ENCODE measurements around the gene DOCK9.
A peak's percentile ranks its signal among the peaks of the same experiment; 100 is the strongest.

Gene DOCK9

DNA sequence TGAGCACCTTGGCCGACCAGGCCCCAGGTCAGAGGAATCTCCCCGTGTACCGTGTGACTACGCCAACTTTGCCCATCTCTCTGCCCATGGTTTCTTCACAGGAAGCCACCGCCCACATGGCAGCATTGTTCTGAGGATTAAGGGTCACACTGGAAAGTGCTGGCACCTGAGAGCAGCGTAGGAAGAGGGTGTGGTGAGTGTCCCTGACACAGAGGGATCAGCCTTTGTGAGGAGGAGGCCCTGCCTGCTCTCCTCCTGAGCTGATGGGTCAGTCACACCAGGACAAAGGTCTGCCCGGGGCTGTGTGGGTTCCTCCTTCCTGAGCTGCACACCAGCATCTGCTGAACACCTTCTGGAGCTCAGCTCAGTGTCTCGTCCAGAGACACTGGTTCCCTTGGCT, 193.2 kb downstream of the DOCK9 start:
- DNase-seq = no peak

DNA sequence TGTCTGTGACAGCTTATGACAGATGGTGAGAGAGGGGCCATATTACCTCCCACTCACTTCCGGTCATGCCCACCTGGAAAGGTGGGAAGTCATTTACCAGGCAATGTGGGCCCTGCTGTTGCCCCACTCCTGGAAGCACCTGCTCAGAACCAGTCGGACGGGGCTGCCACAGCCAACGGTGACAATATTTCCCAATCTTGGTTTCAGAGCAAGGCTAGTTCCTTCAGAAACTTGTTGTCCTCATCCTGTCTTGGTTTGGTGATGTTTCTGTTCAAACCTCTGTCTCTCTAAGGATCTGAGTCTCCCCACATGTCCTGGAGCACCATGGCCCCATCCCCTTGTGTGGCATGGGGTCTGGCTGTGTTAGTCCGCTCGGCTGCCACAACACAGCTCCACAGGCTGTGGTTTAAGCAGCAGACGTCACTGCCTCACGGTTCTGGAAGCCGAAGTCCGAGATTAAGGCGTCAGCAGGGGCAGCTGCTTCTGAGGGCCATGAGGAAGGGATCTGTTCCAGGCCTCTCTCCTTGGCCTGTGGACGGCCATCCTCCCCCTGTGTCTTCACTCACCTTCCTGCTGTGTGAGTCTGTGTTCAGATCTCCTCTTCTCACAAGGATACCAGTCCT, 193.9 kb downstream of the DOCK9 start:
- DNase-seq = no peak

DNA sequence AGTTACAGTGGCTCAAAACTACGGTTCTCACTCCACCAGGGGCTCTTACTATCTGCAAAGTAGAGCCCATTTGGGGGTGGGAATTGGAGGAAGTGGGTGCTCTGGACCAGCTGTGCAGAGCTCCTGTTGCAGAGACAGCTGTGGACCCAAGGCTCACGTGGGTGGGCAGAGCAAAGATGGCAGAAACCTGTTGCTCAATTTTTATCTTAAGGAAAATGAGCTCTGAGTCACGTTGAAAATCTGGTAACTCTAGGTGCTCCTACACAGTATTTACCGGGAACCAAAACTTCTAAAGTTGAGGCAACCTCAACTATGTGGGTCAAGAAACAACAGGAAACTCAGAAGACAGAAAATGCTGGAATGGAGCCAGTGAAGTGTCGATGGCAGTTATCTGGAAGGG, 195.2 kb downstream of the DOCK9 start:
- no peak for DNase-seq

DNA sequence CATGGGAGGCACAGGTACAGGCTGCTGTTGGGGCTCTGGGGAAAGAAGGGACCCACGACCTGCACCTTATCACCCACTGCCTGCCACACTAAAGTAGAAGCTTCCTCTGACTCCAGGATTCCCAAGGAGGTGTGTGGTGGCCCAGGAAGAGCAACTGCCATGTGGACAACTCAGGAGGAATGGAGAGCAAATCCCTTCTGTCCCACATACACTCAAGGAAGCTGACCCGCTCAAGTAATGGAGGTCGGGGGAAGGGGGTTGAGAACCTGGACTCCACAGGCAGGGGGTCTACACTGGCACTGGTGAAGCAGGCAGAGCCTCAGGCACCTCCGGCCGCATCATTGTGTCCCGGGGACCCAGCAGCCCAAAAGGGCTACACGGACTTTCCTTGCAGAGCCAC, 196.0 kb downstream of the DOCK9 start:
- no peak for DNase-seq

DNA sequence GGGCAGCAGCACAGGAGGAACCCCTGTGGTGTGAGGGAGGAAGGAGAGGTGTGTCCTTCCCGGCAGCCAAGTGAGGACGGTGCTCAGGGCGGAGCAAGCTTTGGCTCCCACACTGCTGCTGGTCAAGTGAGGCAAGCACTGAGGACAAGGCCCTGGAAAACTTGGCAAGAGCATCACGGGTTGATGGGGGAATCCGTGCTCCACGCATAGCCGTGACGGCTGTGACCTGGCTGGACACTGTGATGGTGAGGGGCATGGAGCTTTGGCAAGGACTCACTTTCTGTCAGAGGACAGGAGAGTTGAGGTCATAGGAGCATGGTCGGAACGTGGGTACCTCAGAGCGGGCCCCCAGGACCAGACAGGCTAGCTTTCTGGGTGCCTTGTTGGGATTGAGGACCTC, 196.4 kb downstream of the DOCK9 start:
- no peak for DNase-seq

DNA sequence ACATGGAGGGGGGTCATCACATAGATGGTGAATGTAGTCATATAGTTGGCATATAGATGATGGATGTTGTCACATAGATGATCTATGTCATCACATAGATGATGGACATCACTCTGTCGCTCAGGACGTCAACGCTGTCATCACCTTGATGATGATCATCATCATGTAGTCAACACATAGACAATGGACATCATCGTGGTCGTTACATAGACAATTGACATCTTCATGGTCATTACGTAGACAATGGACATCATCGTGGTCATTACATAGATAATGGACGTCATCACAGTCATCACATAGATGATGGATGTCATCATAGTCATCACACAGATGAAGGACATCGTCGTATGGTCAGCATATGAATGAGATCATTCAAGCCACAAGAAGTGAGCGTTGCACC, 196.8 kb downstream of the DOCK9 start:
- no peak for DNase-seq

DNA sequence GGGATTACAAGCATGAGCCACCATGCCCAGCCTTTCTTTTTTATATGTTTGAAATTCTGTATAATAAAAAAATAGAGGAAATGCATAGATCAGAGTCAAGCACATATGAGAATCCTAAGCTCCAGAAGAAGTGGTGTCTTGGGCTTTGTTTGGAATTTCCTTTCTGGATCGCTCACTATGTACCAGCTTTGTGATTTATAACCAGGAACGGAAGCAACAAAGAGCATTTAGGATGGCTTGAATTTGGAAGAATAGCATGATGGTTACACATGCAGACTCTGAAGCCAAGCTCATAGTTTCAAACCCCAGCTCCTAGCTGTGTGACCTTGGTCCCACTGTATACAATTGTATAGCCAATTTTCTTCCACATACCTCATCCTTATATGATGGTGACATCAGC, 197.4 kb downstream of the DOCK9 start:
- DNase-seq = no peak

DNA sequence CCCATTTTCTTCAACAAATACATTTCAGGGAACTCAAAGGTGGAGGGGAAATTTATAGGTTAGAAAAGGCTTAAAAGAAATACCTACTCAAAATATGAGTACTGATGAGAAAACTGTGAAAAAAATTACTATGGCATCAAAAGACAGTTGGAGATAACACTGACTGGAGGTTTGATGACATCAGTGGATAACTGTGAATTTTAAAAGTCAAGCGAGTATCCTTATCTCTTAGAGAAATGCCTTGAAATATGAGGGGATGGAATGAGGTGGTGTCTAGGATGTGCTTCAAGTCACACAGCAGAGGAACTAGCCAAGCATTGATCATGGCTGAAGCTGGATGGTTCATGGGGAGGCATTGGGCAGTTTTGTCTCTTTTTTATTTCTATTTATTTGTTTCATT, 198.2 kb downstream of the DOCK9 start:
- no peak for DNase-seq

DNA sequence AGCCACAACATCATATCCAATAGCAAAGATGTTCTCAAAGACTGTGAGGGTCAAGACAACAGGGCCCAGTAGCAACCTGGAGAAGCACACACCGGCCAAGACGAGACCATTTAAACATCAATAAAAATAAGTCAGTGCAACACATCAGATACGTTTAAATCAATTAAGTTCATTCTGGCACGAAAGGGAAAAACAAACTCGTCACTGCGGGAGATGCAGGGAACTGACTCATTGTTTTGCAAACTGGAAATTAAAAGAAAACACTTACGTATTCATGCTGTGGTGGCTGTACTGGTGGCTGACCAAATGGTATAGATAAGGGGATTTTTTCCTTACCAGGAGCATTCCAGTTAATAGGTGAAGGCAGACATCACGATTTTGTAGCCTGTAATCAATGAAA, 199.1 kb downstream of the DOCK9 start:
- DNase-seq = no peak

DNA sequence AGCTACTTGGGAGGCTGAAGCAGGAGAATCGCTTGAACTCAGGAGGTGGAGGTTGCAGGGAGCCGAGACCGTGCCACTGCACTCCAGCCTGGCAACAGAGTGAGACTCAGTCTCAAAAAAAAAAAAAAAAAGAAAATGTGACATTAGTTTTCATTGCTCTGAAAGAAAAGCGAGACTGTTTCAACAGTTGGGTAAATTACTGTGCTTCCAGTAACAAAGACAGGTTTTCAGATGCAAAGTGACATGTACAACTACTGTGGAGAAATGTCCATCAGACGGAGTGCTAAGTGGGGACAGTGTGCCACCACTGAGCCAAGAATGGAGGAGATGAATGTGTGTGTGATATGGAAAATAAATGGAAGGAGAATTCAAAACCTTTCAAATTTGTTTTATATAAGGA, 201.2 kb downstream of the DOCK9 start:
- no peak for DNase-seq

DNA sequence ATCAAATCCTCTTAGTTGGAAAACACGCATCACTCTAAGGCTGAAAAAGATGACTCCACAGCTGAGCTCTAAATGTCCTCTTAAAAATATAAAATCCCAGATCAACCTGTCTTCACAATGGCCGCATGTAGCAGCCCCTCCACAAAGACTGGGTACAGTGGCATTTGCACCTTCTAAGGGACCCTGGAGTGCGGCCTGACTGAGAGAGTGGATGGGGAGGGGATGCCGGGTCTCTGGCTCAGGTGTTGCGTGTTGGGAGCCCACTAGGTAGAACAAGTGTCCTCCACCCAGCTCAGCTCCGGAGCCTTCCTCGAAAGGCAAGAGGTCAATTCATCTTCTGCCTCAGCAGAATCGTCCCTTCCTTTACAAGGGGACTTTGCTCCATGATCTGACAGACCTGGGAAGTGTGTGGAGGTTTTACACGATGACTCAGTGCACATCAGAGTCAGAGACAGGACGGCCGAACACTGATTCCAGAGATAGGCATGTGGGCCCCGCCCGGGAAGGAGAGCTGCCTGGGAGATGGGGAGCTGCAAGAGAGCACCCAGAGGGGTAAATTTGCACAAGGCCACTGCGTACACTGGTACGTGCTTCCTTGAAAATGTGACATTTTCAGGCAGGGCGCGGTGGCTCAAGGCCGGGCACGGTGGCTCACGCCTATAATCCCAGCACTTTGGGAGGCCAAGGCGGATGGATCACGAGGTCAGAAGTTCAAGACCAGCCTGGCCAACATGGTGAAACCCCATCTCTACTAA, 201.8 kb downstream of the DOCK9 start:
- DNase-seq = no peak

DNA sequence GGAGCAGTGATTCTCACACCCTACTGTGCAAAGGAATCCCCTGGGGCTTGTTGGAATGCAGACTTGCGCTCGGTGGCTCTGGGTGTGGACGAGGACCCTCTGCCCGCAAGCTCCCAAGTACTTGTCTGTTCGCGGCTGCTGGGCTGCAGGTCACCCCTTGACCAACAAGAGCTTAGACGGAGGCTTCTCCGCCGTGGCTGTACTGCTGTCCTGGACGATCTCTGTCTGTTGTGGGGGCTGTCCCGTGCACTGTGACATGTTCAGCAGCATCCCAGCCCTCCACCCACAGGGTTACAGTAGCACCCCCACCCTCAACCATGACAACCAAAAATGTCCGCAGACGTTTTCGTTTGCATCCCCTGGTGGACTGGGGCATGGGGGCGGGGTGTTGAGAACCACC, 202.5 kb downstream of the DOCK9 start:
- DNase-seq = no peak

DNA sequence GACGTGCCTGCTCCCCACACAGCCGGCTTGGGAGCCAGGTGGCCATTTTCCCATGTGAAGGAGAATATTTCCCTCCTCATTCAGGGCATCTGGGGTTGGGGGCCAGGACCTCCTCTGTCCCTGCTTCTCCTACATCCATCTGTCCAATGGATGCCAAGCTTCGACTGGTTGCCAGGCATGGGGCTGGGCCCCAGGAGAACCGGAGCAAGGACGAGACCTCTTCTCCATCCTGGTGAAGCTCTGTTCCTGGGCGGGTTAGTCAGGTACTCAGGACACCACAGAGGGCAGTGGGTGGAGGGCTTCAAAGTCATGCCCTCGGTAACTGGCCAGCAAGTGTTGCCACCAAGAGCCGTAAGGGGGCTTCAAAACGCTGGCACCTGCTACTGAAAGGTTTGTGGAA, 203.1 kb downstream of the DOCK9 start:
- DNase-seq = no peak

DNA sequence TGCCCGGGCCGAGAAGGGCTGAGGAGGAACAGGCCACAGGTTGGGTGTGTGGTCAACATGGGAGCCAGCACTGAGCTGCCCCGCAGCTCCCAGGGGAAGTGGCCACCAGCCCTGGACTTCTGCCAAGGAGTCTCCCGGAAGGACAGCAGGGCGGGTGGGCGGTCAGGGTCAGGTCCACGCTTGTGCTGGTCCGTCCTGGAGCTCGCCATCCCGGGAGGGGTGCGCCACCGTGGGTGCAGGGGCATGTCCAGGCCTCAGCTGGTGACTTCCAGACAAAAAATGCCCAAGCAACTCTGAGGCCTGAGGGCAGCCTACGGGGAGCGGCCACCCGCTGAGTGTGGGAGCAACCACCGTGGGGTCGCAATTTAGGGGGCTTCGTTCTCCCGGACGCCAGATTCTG, 203.9 kb downstream of the DOCK9 start:
- no peak for DNase-seq

DNA sequence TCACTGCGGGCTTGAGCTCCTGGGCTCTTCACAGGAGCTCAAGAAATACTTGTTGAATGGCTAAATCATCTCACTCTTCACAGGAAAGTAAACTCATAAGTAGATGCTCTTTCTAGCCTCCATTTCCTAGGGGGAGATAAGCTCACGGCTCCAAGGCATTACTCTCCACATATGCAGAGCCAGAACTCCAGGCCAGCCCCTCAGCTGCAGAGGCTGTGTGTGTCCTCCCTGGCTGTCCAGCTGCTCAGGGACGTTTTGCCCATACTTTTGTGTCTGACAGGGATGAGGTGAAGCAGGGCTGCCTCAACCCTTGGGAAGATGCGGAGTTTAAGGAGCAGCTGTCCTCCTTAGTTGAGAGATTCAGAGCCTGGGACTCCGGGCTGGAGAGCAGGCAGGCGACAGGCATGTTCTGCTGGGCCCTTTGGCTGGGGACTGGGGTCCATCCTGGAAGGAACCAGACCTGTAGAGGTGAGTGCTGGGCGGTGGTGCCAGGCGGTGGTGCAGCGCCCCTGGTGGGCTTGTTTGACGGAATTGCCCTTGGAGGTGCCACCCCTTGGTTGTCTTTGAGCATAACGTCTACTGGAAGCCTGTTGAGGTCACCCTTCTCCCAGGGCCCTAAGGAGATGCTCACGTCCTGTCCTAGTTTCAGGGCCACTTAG, 204.9 kb downstream of the DOCK9 start:
- no peak for DNase-seq

DNA sequence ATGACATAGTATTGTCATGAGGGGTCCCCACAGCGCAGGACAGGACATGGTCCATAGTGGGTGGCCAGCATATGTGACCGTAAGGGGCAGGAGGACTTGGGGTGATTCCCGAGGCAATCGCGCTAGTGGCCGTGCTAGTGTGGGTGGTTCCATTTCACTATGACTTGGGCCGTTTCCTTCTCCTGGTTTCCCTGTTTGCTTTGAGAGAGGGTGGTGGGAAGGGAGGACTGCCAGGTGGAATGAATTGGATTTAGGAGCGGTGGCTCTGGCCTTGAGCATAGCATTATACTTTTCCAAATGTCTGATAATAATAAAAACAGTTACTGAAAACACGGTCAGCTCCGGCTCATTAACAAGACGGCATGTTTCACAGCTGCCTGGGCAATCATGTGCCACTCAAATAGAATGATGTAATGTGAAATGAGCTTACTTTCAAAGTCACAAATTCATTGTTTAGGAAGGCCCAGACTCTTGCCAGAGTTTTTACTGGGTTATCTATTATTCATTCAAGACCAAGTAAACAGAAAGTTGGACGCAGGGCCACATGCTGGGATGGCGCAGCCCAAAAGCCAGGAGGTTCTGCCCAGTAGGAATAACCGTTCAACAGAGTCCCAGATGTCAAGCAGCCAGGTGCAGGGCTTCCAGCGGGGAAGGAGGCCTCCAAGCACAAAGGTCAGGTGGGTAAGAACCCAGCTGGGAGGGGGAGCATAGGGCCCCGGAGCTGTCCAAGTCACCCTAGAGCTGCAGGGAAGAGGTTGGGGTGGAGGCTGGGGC, 205.8 kb downstream of the DOCK9 start:
- no peak for DNase-seq

DNA sequence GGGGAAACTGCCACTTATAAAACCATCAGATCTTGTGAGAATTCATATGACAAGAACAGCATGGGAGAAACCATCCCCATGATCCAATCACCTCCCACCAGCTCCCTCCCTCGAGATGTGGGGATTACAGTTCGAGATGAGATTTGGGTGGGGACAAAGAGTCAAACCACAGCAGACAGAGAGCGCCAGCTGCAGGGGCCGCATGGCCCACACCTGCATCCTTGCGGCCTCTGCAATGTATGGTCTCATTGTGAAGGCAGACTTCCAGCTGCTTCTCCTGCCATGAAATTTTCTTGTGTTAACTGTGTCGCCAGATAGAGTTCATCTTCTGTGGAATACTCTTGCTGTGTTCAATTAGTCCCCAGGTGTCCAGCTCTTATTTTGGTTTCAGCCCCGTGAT, 208.1 kb downstream of the DOCK9 start:
- no peak for DNase-seq

DNA sequence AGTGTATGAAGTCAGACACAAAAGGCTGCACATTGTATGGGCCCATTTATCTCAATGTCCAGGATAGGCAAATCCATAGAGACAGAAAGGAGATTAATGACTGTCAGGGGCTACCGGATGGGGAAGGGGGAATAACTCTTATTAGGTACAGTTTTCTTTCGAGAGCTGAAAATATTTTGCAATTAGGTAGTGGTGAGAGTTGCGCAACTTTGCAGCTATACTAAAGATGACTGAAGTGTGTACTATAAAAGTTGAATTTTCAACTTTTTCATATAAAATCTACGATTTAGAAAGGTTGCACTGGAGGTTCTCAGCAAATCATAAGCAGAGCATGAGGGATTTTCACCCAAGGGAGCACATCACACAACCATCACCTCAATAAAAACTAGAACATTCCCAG, 209.3 kb downstream of the DOCK9 start:
- DNase-seq = no peak

DNA sequence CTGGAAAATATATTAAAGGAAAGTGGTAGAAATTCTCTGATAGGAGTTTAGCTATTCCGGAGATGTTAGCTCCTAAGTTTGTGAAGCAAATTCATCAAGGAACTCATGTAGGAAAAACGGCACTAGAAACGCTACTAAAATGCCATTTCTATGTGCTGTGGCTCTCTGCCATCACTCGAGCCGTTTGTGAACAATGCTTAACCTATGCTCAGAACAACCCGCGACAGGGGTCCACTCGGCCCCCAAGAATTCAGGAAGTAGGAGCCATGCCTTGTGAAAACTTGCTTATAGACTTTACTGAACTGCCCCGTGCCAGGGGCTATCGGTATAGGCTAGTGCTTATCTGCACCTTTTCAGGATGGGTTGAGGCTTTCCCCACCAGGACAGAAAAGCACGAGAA, 211.2 kb downstream of the DOCK9 start:
- DNase-seq = no peak

DNA sequence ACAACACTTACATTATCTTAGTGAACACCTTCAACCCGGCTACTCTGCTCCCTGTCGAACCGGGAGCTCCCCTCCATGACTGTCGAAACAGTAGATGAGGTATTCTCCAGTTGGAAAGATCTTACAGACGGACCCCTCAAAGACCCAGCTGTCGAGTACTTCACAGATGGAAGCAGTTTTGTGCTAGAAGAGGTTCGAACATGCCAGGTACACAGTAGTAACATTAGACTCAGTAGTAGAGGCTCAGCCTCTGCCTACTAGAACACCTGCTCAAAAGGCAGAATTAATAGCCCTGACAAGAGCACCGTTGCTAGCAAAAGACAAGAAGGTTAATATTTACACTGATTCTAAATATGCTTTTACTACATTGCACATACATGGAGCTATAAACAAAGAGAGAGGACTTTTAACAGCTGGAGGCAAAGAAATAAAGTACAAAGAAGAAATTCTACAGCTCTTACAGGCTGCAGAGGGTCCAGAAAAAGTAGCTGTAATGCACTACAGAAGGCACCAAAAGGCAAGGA, 211.8 kb downstream of the DOCK9 start:
- DNase-seq = peak in 1 of 2 experiments; percentile 21

DNA sequence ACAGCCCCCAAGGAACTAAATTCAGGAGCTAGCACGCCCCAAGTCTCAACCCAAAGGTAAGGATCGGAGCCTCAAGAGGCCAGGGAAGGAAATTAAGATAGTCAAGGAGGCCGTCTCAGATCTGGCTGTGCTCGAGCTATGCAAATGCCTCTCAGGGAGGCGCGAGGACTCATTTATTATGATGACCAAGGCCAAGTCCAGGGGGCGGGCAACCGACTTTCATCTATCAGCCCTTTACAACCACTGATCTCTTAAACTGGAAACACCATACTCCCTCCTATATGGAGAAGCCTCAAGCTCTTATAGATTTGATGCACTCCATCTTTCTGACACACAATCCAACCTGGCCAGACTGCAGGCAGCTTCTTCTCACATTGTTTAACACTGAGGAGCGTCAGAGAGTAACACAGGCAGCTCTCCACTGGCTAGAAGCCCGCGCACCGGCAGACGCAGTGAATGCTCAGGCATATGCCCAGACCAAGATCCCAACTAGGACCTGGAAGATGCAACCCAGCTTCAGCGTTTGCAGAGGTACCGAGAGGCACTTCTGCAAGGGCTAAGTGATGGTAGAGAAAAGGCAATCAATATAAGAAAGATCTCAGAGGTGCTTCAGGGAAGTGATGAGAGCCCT, 215.8 kb downstream of the DOCK9 start:
- DNase-seq = no peak

DNA sequence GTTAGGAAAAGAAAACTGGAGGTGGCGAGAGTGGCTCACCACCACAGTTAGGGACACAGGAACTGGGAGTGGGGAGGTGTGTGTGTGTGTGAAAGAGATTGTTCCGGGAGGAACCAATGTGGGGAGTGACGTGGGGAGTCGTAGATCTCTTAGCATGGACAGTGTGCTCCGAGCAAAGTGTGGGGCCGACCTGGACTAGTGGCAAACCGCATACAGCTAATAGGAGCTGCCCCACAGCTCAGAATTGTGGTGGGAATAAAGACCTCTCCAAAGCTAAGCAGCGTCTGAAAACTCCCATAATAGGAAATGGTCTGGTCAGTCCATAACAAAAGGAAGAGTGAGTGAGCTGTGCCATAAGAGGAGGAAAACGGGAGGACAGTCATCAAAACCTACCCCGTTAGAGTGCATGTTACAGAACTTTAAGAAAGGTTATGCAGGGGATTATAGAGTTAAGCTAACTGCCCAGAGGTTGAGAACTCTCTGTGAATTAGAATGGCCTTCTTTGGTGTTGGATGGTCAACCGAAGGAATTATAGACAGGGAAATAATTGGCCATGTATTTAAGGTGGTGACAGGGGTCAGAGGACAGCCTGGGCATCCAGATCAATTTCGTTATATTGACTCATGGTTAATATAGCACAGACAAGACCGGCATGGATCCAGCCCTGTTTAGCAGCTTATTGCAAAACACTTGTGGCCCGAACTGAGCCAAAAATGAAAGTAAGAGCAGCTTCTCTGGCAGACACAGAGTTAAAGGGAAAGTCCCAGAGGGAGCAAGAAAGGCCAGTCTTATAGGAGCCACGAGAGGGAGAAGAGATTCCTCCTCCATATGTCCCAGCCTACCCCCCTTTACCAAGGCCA, 216.5 kb downstream of the DOCK9 start:
- DNase-seq = no peak

Data from NCI-H524 (cell line).